H1 (cell line): ENCODE results near the gene TMEM41A. TPM values are rescaled to one million over a fixed set of nuclear protein-coding genes. Genes with fewer than 3 reads are reported as not detected.

Source experiments
- CTCF ChIA-PET: fragments of 300-600 bp; sonication (Branson Sonifier 250); formaldehyde crosslinking; loops from one replicate; lab custom pipeline; 2021; ENCODE audit not compliant: partially characterized antibody; lab: Charles Lee
- POLR2A ChIA-PET: fragments of 300-600 bp; sonication (Branson Sonifier 250); formaldehyde crosslinking; loops from one replicate; lab custom pipeline; 2021; ENCODE audit warnings: inconsistent platforms; ENCODE audit not compliant: partially characterized antibody; lab: Charles Lee
- DNase-seq, 2 experiments: peaks; one replicate each; pipeline versions ENCODE4 v3.0.0 to v3.0.0-alpha.2; 2010 to 2022; ENCODE audit warnings: low spot score in 2 of 2, low read depth in 1 of 2, mixed read lengths in 1 of 2
- FAIRE-seq: peaks from 2 replicates; lab custom pipeline; 2011; peaks lifted over from hg19 to GRCh38; lab: Jason Lieb, UNC
- H2AFZ ChIP-seq: 2 replicates; pipeline ENCODE4 v1.8.1; 2012; ENCODE audit warnings: low read length, inconsistent platforms
- H2AK5ac ChIP-seq: 2 replicates; pipeline ENCODE4 v1.6.1; 2013; ENCODE audit warnings: low read depth, low read length
- H2BK120ac ChIP-seq: replicated peaks from 2 replicates; pipeline ENCODE3; 2013; ENCODE audit warnings: low read depth, low read length, inconsistent platforms
- H2BK12ac ChIP-seq: 2 replicates; pipeline ENCODE4 v1.6.1; 2013; ENCODE audit warnings: low read depth, low read length
- H2BK15ac ChIP-seq: 2 replicates; pipeline ENCODE4 v1.6.1; 2013; ENCODE audit warnings: low read length
- H2BK20ac ChIP-seq: 2 replicates; pipeline ENCODE4 v1.6.1; 2013; ENCODE audit warnings: low read length
- H2BK5ac ChIP-seq: 2 replicates; pipeline ENCODE4 v1.6.1; 2013; ENCODE audit warnings: low read depth, low read length
- H3K14ac ChIP-seq: 2 replicates; pipeline ENCODE4 v1.6.1; 2013; ENCODE audit warnings: inconsistent platforms; ENCODE audit not compliant: insufficient read length
- H3K18ac ChIP-seq: 2 replicates; pipeline ENCODE4 v1.6.1; 2013; ENCODE audit warnings: low read length; ENCODE audit errors: extremely low read depth
- H3K23ac ChIP-seq: 2 replicates; pipeline ENCODE4 v1.6.1; 2013; ENCODE audit warnings: inconsistent platforms; ENCODE audit not compliant: insufficient read length
- H3K23me2 ChIP-seq: 2 replicates; pipeline ENCODE4 v1.6.1; 2013; ENCODE audit warnings: low read depth, low read length
- H3K27ac ChIP-seq: 2 replicates; pipeline ENCODE4 v1.6.1; 2011; ENCODE audit warnings: low read depth, low read length, inconsistent platforms
- H3K27me3 ChIP-seq, 4 experiments: replicated peaks in 1 of 4; 1 replicate in 1 of 4; 2 replicates in 3 of 4; pipeline versions ENCODE4 v1.6.1 to v1.8.1; 2011 to 2013; ENCODE audit warnings: low read length in 3 of 4, mild to moderate bottlenecking in 3 of 4, inconsistent platforms in 2 of 4, mixed read lengths in 2 of 4, moderate library complexity in 1 of 4; ENCODE audit not compliant: control insufficient read depth in 3 of 4, insufficient read depth in 3 of 4; ENCODE audit errors: extremely low read depth in 1 of 4
- H3K36me3 ChIP-seq, 4 experiments: 2 replicates each; pipeline versions ENCODE4 v1.6.1 to v1.8.1; 2011 to 2013; ENCODE audit warnings: mild to moderate bottlenecking in 4 of 4, low read length in 3 of 4, moderate library complexity in 2 of 4, control low read depth in 1 of 4, inconsistent platforms in 1 of 4; ENCODE audit not compliant: insufficient read depth in 4 of 4, control insufficient read depth in 2 of 4
- H3K4ac ChIP-seq: replicated peaks from 2 replicates; pipeline ENCODE3; 2013; ENCODE audit warnings: low read length, low read depth, mixed read lengths, inconsistent platforms; ENCODE audit not compliant: insufficient read length
- H3K4me1 ChIP-seq, 4 experiments: replicated peaks in 1 of 4; 1 replicate in 1 of 4; 2 replicates in 3 of 4; pipeline versions ENCODE4 v1.6.1 to v1.8.1; 2011 to 2013; ENCODE audit warnings: low read length in 3 of 4, inconsistent platforms in 2 of 4, mixed read lengths in 1 of 4; ENCODE audit not compliant: insufficient read depth in 4 of 4, control insufficient read depth in 3 of 4
- H3K4me2 ChIP-seq, 2 experiments: 2 replicates each; pipeline versions ENCODE4 v1.6.1 to v1.8.1; 2011 to 2013; ENCODE audit warnings: low read depth in 2 of 2, low read length in 2 of 2, control low read depth in 1 of 2, inconsistent platforms in 1 of 2, mild to moderate bottlenecking in 1 of 2; ENCODE audit not compliant: insufficient read depth in 1 of 2
- H3K4me3 ChIP-seq, 4 experiments: fragments of 200-600, 300-600 bp in 1 of 4; sonication (generic), shearing (Covaris generic), sonication (Bioruptor Twin) in 1 of 4; 2 replicates each; pipeline versions ENCODE4 v1.5.1 to v1.8.1; 2011 to 2016; ENCODE audit warnings: low read length in 4 of 4, low read depth in 3 of 4, control low read depth in 2 of 4, inconsistent platforms in 2 of 4, mild to moderate bottlenecking in 2 of 4, mixed read lengths in 1 of 4, moderate library complexity in 1 of 4; ENCODE audit not compliant: insufficient read depth in 2 of 4; ENCODE audit errors: extremely low read depth in 1 of 4
- H3K56ac ChIP-seq: replicated peaks from 2 replicates; pipeline ENCODE3; 2013; ENCODE audit warnings: low read depth, mild to moderate bottlenecking, mixed read lengths, low read length, inconsistent platforms; ENCODE audit not compliant: insufficient read length
- H3K79me1 ChIP-seq: 2 replicates; pipeline ENCODE4 v1.6.1; 2013; ENCODE audit warnings: low read depth, low read length, control low read depth
- H3K79me2 ChIP-seq, 2 experiments: 2 replicates each; pipeline versions ENCODE4 v1.6.1 to v1.8.1; 2012 to 2013; ENCODE audit warnings: low read length in 2 of 2, mild to moderate bottlenecking in 2 of 2, inconsistent platforms in 1 of 2; ENCODE audit not compliant: insufficient read depth in 2 of 2, control insufficient read depth in 1 of 2
- H3K9ac ChIP-seq, 4 experiments: replicated peaks in 1 of 4; 1 replicate in 1 of 4; 2 replicates in 3 of 4; pipeline versions ENCODE4 v1.6.1 to v1.8.1; 2011 to 2013; ENCODE audit warnings: low read depth in 3 of 4, low read length in 3 of 4, control low read depth in 2 of 4, mild to moderate bottlenecking in 2 of 4, moderate library complexity in 2 of 4, inconsistent platforms in 1 of 4; ENCODE audit errors: extremely low read depth in 1 of 4
- H3K9me3 ChIP-seq, 2 experiments: 2 replicates each; pipeline versions ENCODE4 v1.6.1 to v1.8.1; 2012 to 2013; ENCODE audit warnings: mild to moderate bottlenecking in 2 of 2, moderate library complexity in 2 of 2, control low read depth in 1 of 2, inconsistent platforms in 1 of 2, low read depth in 1 of 2, low read length in 1 of 2, mixed read lengths in 1 of 2; ENCODE audit not compliant: insufficient read depth in 2 of 2
- H4K20me1 ChIP-seq, 2 experiments: replicated peaks in 1 of 2; 2 replicates each; pipeline versions ENCODE3 to v1.8.1; 2011 to 2013; ENCODE audit warnings: inconsistent platforms in 2 of 2, low read length in 2 of 2, mild to moderate bottlenecking in 1 of 2; ENCODE audit not compliant: insufficient read depth in 2 of 2, control insufficient read depth in 1 of 2
- H4K5ac ChIP-seq: 2 replicates; pipeline ENCODE4 v1.6.1; 2013; ENCODE audit warnings: low read length, low read depth, mixed read lengths, inconsistent platforms; ENCODE audit not compliant: insufficient read length
- H4K8ac ChIP-seq: 2 replicates; pipeline ENCODE4 v1.8.0; 2013; ENCODE audit warnings: mild to moderate bottlenecking, moderate library complexity, low read length, inconsistent platforms; ENCODE audit not compliant: insufficient read depth; ENCODE audit errors: extremely low read depth
- H4K91ac ChIP-seq: replicated peaks from 2 replicates; pipeline ENCODE3; 2013; ENCODE audit warnings: low read length, mixed read lengths, inconsistent platforms; ENCODE audit not compliant: insufficient read length
- FOSL1 ChIP-seq: IDR thresholded peaks from 2 replicates; pipeline ENCODE4 v1.6.1; 2011; ENCODE audit warnings: mild to moderate bottlenecking, low read depth, low read length, moderate library complexity; ENCODE audit not compliant: insufficient read depth
- KDM1A ChIP-seq: fragments of 200-600, 300-600 bp; sonication (generic); IDR thresholded peaks from 2 replicates; pipeline ENCODE4 v1.7.1; 2016; ENCODE audit warnings: mild to moderate bottlenecking, low read length, borderline replicate concordance
- POLR2AphosphoS5 ChIP-seq: IDR thresholded peaks from 2 replicates; pipeline ENCODE4 v1.6.1; 2011; ENCODE audit warnings: low read depth, low read length
- RBBP5 ChIP-seq: IDR thresholded peaks from 2 replicates; pipeline ENCODE4 v1.7.1; 2012; ENCODE audit warnings: low read depth, mild to moderate bottlenecking, inconsistent platforms, low read length, moderate library complexity, borderline replicate concordance
- SAP30 ChIP-seq: fragments of 300-600 bp; sonication (generic); IDR thresholded peaks from 2 replicates; pipeline ENCODE4 v1.7.1; 2012; ENCODE audit warnings: low read length, moderate library complexity, mild to moderate bottlenecking, inconsistent platforms; ENCODE audit not compliant: insufficient read depth, insufficient replicate concordance
- SIN3A ChIP-seq, 2 experiments: IDR thresholded peaks in 1 of 2; conservative IDR thresholded peaks in 1 of 2; 2 replicates each; pipeline ENCODE4 v1.6.1; 2011 to 2012; ENCODE audit warnings: low read length in 2 of 2, improper control_type of control experiment in 1 of 2, low read depth in 1 of 2, mild to moderate bottlenecking in 1 of 2
- SIX5 ChIP-seq: IDR thresholded peaks from 2 replicates; pipeline ENCODE4 v1.6.1; 2011; ENCODE audit warnings: mild to moderate bottlenecking, low read depth, low read length
- TEAD4 ChIP-seq: IDR thresholded peaks from 2 replicates; pipeline ENCODE4 v1.6.1; 2012; ENCODE audit warnings: low read depth, low read length, inconsistent platforms, mixed read lengths
- WGBS, 2 experiments: shearing (Covaris generic) in 1 of 2; methylation state at CpG; one replicate each; pipeline versions ENCODE4 v1.1.6 to v1.1.7; 2013 to 2015; ENCODE audit warnings: low lambda C conversion rate in 2 of 2, mixed read lengths in 2 of 2, inconsistent platforms in 1 of 2, low coverage in 1 of 2, missing lambda C conversion rate in 1 of 2; ENCODE audit not compliant: insufficient replicate concordance in 2 of 2, insufficient coverage in 1 of 2, insufficient read length in 1 of 2; ENCODE audit errors: extremely low coverage in 1 of 2, missing lambda C conversion rate in 1 of 2; 5-methylcytosine and 5-hydroxymethylcytosine counted together
- polyA plus RNA-seq, 7 experiments: library from polyadenylated mRNA; depleted of rRNA in 3 of 7; stranded (reverse) in 5 of 7; unstranded in 2 of 7; fragments of >200 nt in 5 of 7; fragments of 200-250 nt in 2 of 7; gene quantifications; 1 replicate in 5 of 7; 2 replicates in 1 of 7; 4 replicates in 1 of 7; pipeline versions ENCODE4 v1.2.1 to v1.2.3, GENCODE V29; 2011 to 2013; ENCODE audit warnings: missing spikeins in 2 of 7, mixed read lengths in 2 of 7
- total RNA-seq: library from RNA; stranded (reverse); fragmentation: NEBNext Ultra II Directional; extraction: Animal tissue kit (Norgen Biotek cat#: 25700); gene quantifications from 2 replicates; pipeline ENCODE4 v1.2.1, GENCODE V29; 2021
- TF ChIP-seq, protein P1 (sequence below): IDR thresholded peaks from 2 replicates; pipeline ENCODE4 v1.6.1; 2011; ENCODE audit warnings: low read length, improper control_type of control experiment

Gene TMEM41A
- total and polyA plus RNA-seq, 2 of the 8 experiments (the other 6 are each of a cell fraction or from before 2014, with no cell fraction given), result 14.1 to 17.5 TPM

DNA sequence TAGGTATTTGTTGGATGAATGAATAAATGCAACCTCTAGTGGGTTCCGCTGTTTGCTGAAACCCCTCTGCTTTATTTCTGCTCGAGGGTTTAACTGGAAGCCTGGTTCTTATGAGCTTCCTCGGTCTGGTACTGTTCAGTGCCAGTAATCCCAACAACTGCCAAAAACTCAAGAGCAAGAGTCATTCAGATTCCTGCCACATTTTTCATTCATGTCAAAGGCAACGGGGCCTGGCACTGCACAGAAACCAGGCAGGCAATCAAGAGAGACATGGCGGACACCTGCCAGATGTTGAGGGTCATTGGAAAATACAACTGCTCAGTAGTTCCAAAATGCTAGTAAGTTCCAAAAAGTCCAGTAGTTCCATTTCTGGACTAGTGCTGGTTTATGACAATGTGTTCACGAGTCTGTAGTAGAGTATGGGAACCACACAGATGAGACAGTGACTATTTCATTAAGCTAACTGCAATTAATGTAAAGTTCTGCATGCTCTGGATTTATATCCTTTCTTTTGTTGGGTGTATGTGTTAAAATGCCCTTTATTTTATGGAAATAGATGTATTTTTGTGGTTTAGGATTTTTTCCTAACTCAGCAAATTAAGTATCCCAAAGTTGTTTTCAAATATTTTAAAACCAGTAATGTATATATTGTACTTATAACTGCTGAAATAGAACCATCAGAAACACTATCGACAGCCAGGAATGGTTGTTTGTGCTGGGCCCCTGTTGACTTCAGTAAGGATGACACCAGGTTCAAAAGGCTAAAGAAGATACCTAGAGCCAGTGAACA is 22.7 kb upstream of the TMEM41A start:
- Histone ChIP-seq H4K91ac (no peak overlapping the region), H3K4me3 (no peak overlapping the region), H2BK20ac (no peak overlapping the region), H4K20me1 (no peaks in the 10 kb centered on the region), H2AFZ (no peak overlapping the region; the same call in 1 of the 2 replicates), H3K79me2 (no peaks in the 10 kb centered on the region), H3K79me1 (no peaks in the 10 kb centered on the region), H3K14ac (no peak overlapping the region), H4K5ac (no peak overlapping the region), H3K4me1 (no peaks in the 10 kb centered on the region), H3K27ac (no peak overlapping the region), H2BK12ac (no peak overlapping the region), H3K23ac (no peak overlapping the region), H4K8ac (no peak overlapping the region), H3K9ac (no peak overlapping the region), H3K4ac (no peak overlapping the region), H3K9me3 (no peaks in the 10 kb centered on the region), H3K27me3 (no peaks in the 10 kb centered on the region), H3K23me2 (no peaks in the 10 kb centered on the region), H2BK15ac (no peak overlapping the region), H2AK5ac (no peak overlapping the region), H2BK5ac (no peak overlapping the region), H3K36me3 (no peaks in the 10 kb centered on the region), H3K18ac (no peak overlapping the region), H3K4me2 (no peak overlapping the region), H2BK120ac (no peak overlapping the region), H3K56ac (no peak overlapping the region)
- FAIRE-seq (no peak), DNase-seq (no peak)
- 90% methylated on average over 7 of the region's 7 CpGs; no CpG with 5 or more reads in 1 of the 2 experiments for WGBS, 2 experiments
- TF ChIP-seq SIX5 (no peak), FOSL1 (no peak), KDM1A (no peak), TEAD4 (no peak), POLR2AphosphoS5 (no peak), SIN3A (conservative IDR thresholded peaks at IDR 0.05 in 1 of 2, IDR thresholded peaks at IDR 0.05 in 1 of 2; ENCODE audit: low read depth in 1 of 2, low read length in 2 of 2) (no peak), SAP30 (no peak), RBBP5 (no peak)
- TF ChIP-seq, protein P1, sequence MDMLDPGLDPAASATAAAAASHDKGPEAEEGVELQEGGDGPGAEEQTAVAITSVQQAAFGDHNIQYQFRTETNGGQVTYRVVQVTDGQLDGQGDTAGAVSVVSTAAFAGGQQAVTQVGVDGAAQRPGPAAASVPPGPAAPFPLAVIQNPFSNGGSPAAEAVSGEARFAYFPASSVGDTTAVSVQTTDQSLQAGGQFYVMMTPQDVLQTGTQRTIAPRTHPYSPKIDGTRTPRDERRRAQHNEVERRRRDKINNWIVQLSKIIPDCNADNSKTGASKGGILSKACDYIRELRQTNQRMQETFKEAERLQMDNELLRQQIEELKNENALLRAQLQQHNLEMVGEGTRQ, result no peak
- ChIA-PET CTCF (interaction anchor here (1.2 kb wide), 1 partner anchor 10 kb away, joined by 3 read pairs; no protein-coding TSS in a partner anchor), POLR2A (interaction anchor here (0.7 kb wide), 1 partner anchor 51 kb away, joined by 3 read pairs; no protein-coding TSS in a partner anchor)
